Hepatic stellate cell (primary cell): ENCODE data around the gene KIAA1217.
"Not testable (repeated sequence)": the region's sequence is repeated elsewhere in the genome, so short reads cannot be mapped to it uniquely, and the experiment has no call there.

Experiments used
- DNase-seq: peaks from one replicate; pipeline ENCODE4 v3.0.0; 2011; ENCODE audit warnings: low spot score

Gene KIAA1217

GRCh38 chr10:24292304-24293293 is 83.7 kb downstream of the KIAA1217 start:
- no peak for DNase-seq

- DNase-seq, result peak; percentile 17
Measured at GRCh38 chr10:24299578-24300260, 90.8 kb downstream of the KIAA1217 start.

- no peak for DNase-seq
Measured at GRCh38 chr10:24303522-24304310, 94.8 kb downstream of the KIAA1217 start.

GRCh38 chr10:24305551-24306506 is 96.9 kb downstream of the KIAA1217 start:
- DNase-seq, result peak; percentile 21

- no peak for DNase-seq
Measured at GRCh38 chr10:24306507-24306875, 97.6 kb downstream of the KIAA1217 start.

- DNase-seq, result no peak
Measured at GRCh38 chr10:24307116-24307515, 98.2 kb downstream of the KIAA1217 start.

- DNase-seq, result no peak
Measured at GRCh38 chr10:24307696-24308485, 99.0 kb downstream of the KIAA1217 start.

- no peak for DNase-seq
Measured at GRCh38 chr10:24310104-24310503, 101.2 kb downstream of the KIAA1217 start.

GRCh38 chr10:24311888-24312287 is 103.0 kb downstream of the KIAA1217 start:
- DNase-seq, result no peak

GRCh38 chr10:24313283-24313682 is 104.3 kb downstream of the KIAA1217 start:
- no peak for DNase-seq

GRCh38 chr10:24315211-24315610 is 106.3 kb downstream of the KIAA1217 start:
- no peak for DNase-seq

GRCh38 chr10:24318517-24318916 is 109.6 kb downstream of the KIAA1217 start:
- DNase-seq, result no peak

- no peak for DNase-seq
Measured at GRCh38 chr10:24320373-24320772, 111.4 kb downstream of the KIAA1217 start.

GRCh38 chr10:24324651-24325050 is 115.7 kb downstream of the KIAA1217 start:
- no peak for DNase-seq

- no peak for DNase-seq
Measured at GRCh38 chr10:24331457-24331856, 122.5 kb downstream of the KIAA1217 start.

GRCh38 chr10:24333736-24334135 is 124.8 kb downstream of the KIAA1217 start:
- peak; percentile 40 for DNase-seq

GRCh38 chr10:24334279-24334939 is 125.5 kb downstream of the KIAA1217 start:
- no peak for DNase-seq

- DNase-seq, result not testable (repeated sequence)
Measured at GRCh38 chr10:24337723-24338122, 128.8 kb downstream of the KIAA1217 start.

- no peak for DNase-seq
Measured at GRCh38 chr10:24339387-24339786, 130.4 kb downstream of the KIAA1217 start.

- DNase-seq, result no peak
Measured at GRCh38 chr10:24340446-24340845, 131.5 kb downstream of the KIAA1217 start.
